Measurements from ENCODE around the gene RIMS4.

RIMS4 gene

DNA sequence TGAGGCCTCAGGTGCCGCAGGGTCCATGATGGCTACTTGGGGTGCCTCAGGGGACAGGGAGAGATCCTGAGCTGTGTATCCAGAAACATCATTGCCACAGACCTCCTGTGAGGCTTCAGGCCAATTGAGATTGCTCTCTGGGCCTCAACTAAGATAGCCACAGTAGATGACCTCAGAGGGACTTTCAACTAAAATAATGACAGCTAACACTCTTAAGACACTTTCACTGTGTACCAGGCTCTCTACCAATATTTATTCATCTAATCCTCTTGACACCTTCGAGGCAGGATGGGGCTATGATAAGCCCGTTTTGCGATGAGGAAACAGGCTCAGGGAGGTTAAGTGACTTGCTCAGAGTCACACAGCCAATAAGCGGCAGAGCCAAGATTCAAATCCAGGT, 10.7 kb downstream of the RIMS4 start:
- intact Hi-C loops (cut with DNase I), result no loop called here
- DNase-seq, result no peak

DNA sequence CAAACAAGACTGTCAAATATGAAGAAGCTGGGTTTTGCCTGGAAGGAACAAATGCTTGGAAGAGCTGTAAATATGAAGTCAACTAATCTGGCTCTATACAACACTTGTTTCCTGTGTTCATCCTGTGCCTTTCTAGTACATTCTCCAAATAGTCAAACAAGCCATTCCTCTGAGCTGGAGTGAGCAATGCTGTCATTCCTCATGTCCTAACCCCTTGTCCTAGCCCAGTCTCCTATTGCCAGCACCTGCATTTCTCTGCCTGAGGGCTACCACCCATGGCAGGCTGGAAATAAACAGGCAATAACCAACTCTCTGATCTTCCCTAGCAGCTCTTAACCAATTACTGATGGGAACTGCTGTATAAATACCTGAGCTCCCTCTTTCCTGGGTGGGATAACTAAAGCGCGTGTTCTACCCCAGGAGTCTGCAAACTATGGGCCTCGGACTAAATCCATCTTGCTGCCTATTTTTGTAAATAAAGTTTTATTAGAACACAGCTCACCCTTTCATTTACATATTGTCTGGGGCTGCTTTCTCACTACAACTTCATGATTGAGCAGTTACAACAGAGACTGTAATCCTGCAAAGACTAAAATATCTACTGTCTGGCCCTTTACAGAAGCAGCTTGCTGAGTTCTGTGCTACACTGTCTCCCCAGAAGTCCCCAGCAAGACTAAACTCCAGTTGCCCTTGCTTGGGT, 13.4 kb downstream of the RIMS4 start:
- intact Hi-C loops (cut with DNase I), result no loop called here
- no peak for DNase-seq

DNA sequence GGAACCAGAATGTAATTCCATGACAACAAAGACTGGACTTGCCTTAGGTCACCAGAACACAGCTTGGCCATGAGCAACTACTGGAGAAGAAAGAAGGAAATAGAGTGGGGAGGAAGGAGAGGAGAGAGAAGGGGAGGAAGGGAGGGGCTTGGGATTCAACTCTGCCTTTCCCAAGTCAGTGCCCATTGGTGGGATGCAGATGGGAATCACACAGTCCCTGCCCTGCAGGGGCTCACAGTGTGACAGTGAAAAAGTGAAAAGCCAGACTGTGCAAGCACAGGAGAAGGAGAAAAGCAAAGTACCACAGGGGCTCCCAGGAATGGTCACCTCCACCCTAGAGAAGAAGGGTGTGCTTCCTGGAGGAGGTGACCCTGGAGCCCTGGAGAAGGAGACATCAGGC, 14.0 kb downstream of the RIMS4 start:
- no peak for DNase-seq
- intact Hi-C loops (cut with DNase I), result no loop called here

DNA sequence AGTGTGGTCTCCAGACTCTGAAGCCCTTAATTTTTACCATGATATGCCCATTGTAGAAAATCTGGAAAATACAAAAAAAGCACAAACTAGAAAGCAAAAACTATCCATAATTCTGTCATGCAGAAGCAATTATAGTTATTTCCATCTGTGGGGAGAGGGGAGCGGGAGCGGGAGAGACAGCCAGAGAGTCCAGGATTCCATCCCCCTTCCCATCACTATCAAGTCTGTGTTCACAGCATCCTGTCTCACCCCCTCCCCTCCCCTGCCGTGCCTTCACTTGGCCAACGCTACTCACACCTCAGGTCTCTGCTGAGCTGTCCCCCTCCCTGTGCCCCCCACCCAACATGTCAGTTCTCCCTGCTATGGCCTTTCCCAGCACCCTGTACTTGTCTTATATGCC, 14.5 kb downstream of the RIMS4 start:
- DNase-seq, result no peak
- intact Hi-C loops (cut with DNase I), result no loop called here

DNA sequence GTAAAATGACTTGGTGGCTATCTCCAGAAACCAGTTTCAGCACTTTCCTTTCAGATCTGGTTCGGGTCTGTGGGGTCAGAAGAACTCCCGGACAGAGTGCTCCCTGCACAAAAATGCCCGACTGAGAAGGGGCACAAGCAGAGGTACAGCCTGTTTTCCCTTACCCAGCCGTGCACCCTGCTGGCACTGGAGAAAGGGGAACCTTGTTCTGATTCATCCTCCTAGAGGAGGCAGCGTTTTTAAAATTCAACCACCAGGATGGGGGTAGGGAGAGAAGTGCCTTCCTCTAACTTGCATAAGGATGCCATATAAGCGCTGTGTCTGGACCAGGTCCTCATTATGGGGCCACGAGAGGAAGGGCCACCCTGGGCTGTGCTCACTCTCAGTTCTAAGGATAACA, 17.6 kb downstream of the RIMS4 start:
- intact Hi-C loops (cut with DNase I), result no loop called here
- DNase-seq, result no peak

DNA sequence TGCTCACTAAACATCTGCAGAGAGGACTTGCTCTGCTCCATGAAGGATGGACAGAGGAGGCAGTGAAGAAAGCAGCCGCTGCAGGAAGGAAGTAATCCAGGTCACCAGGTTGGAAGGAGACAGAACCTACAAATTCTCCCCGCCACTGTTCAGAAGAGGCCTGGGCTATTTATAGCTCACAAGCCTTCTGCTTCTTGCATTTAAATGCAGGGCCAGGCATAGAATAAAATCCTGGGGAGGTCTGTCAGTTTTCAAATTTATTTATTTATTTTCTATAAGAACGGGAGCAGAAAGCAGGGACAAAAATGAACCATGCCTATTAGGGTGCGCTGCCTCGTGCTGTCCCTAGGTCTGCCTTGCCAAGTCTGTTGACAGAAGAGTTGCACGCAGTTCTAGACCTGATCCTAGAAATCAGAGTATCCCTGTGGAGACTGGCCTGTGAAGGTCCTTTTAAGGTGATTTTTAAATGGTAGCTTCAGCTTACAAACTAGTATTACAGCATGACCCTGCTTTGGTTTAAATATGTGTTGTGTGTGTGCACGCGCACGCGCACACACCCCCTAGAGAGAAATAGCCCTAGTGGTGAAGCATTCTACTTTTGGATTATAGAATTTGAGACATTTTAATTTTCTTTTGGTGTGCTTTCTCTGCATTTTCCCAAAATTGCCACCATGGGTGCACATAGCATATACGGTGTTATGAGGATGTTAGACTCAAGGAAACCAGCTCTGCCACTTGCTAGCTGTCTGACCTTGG, 19.5 kb downstream of the RIMS4 start:
- intact Hi-C loops (cut with DNase I), result no loop called here
- no peak for DNase-seq

DNA sequence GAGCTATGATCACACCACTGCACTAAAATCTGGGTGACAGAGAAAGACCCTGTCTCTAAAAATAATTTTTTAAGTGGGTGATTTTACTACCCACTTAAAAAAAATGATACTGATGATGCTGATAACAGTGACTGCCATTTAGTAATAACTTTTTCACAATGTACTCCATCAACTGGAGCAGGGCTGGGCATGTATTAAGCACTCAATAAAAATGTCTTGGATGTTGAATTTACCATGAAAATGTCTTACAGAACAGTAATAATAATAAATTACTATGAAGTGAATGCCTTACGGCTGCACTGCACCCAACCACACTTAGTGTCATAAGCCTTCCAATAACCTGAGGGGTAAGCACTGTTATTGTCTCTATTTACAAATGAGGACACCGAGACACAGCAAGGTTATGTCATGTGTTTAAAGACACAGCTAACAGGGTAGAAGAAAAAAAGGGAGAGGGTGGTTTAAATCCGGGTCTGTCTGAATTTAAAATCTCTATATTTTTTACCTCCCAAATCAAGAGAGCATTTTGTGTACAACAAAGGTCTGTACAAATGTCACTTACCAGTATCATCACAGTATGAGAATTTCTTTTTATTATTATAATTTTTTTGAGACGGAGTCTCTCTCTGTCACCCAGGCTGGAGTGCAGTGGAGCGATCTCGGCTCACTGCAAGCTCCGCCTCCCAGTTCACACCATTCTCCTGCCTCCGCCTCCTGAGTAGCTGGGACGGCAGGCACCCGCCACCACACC, 21.5 kb downstream of the RIMS4 start:
- no peak for DNase-seq
- intact Hi-C loops (cut with DNase I), result no loop called here

DNA sequence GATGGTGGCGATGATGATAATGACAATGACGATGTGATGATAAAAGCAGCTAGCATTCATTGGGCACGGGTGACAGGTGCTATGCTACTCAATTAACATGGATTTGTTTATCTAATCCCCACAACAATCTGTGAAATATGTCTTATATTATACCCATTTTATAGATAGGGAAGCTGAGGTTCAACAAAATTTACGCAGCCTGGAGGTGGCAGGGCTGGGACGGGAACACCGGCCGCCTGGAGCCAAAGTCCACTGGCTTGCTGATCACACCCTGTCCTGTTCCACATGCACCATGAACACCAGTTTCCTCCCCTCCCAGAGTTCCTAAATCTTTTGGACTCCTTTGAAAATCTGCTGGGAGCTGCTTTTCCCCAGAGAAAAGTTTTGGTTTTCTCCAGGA, 23.0 kb downstream of the RIMS4 start:
- no peak for DNase-seq
- intact Hi-C loops (cut with DNase I), result no loop called here

DNA sequence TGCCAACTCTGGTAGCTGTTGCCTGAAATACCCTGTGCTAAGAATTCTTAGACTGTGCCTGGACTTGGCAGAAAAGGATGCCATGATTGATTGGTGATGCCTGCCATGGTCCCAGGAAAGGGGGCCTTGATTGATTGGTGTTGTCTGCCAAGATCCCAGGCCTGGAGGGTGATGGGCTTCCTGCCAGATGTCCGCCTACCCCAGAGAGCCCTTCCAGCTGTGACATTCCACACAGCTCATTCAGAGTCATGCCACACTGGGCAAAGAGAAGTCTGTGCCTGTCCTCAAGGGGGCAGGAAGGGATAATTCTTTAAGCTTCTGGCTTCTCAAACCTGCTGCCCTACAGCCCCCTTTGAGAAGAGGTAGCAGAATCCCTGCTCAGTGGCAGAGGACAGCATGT, 24.6 kb downstream of the RIMS4 start:
- no peak for DNase-seq
- intact Hi-C loops (cut with DNase I), result no loop called here

DNA sequence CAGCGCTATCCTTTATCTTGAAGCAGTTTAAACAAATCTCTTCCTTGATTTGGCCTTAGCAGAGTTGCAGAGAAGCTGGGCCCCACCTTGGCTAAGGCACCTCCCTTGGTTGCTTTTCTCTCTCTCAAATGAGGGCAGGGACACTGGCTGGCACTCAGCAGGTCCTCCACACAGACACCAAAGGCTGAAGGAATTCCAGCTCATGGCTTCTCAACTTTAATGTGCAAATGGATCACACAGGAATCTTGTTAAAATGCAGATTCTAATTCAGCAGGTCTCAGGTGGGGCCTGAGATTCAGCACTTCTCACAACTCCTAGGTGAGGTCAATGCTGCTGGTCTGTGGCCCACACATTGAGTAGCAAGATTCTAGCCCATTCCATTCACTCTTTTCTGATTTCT, 25.7 kb downstream of the RIMS4 start:
- intact Hi-C loops (cut with DNase I), result no loop called here
- no peak for DNase-seq

DNA sequence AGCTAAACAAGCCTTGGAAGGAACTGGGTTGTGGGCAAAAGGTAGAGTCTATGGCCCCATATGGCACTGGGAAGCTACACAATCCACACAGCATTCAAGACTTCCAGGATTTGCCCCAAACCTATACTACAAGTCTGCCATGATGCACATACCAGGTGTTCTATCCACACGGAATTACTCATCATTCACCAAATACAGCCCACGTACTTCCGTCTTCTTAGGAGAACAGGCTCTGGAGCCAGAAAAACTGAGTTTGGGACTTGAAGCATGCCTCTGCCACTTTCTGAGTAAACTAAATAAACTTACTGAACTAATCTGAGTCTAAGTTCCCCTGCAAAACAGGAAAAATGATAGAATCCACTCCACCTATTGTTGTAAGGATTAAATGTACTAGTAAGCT, 28.6 kb downstream of the RIMS4 start:
- DNase-seq, result no peak
- intact Hi-C loops (cut with DNase I), result no loop called here

DNA sequence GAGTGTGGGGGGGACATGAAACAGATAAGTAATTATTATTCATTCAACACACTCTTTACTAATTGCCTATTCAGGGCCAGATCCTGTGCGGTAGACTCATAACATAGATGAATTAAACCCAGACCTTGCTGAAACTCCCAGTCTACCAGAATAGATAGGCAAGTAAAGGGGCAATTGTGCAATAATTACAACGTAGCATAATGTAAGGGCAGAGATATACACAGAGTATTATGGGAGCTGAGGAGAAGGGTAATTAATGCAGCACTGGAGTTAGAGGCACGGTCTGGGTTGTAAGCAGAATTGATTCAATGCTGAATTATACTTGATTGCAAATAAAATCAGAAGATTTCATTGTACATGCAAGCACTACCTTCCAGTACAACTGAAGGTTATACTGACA, 29.2 kb downstream of the RIMS4 start:
- intact Hi-C loops (cut with DNase I), result no loop called here
- no peak for DNase-seq

DNA sequence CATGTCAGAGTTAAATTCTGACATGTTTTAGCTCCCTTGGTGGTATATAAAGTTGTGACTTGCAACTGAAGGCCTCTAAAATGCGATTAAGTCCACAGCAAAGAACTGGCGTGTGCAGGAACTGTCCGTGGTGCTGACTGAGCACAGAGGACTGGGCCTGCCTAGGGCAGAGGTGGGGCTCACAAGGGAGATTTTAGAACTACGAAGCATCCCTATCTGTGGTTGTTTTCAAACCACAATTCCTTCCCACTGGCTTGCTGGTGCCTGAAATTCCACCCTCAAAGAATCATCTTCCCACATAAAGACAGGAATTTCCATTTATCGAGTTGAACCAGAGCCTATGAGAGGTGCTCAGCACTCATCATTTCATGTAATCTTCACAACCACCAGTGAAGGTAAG, 30.1 kb downstream of the RIMS4 start:
- intact Hi-C loops (cut with DNase I), result no loop called here

DNA sequence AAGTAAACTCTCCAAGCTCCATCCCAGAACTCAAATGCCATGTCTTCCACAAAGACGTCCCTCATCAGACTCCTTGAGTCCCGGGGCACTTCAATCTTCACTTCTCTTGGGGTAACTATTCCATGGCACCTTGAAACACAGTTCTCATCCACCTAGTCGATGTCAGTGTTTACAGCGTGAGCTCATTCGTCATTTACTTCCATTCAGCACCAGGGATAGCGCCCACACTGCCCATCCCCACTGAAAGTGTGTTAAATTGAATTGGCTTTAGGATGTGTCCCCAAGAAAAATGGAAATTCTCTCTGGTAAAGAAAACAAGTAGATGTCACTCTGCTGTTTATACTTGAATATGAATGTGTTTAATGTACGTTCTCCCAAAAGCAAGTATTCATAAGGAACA, 33.4 kb downstream of the RIMS4 start:
- intact Hi-C loops (cut with DNase I), result no loop called here
- DNase-seq, result no peak

More for the DNA sequence above, 30.1 kb downstream of the RIMS4 start:
- no peak for DNase-seq

DNA sequence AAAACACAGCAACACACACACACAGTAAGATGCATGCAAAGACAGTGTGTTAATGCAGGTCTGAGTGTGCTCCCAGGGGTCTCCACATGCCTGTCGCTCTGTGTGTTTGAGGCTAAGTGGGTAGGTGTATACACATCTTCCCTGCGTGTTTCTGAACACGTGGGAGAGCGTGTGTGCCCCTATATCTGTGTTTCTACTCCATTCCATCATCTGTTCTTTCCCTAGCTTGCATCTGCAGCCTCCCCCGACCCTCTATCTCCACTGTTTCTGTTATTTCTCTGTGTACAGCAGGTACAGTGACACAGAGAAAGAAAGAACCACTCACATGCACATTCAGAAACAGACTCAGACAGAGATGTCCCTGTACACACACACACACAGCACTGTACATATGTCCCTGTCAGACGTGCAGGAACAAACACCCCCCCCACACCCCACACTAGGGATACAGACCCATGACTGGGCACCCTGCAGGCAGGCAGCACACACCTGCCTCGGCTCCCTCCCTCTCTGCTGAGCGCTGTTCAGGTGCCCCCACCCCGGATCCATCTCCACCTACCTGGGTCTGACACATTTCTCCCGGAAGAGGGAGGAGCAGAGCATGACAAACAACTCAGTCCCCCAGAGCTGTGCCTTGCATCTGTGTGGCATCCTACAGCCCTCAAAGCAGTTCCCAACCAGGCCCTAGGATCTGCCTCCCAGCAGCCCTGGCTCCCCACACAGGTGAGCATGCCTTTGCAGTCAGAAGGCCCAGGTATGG, 37.1 kb downstream of the RIMS4 start:
- DNase-seq, result no peak
- intact Hi-C loops (cut with DNase I), result no loop called here

DNA sequence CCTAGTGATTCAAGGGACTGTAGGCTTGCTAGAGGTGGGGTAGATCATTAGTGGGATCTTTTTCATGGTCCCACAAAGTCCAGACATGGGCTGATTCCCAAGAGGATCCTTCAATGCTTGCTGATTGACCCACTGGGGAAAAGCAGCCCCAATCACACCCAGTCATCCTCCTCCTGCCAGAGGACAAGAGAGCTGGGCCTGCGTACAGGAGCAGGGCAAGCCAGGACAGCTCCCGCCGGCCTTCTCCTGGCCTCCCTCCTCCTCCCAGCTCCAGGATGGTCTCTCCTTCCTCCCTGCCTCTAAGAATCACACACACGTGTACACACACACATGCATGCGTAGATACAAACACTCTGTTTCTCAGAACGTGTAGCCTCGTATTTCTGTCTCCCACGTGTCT, 37.7 kb downstream of the RIMS4 start:
- DNase-seq, result no peak
- intact Hi-C loops (cut with DNase I), result no loop called here

DNA sequence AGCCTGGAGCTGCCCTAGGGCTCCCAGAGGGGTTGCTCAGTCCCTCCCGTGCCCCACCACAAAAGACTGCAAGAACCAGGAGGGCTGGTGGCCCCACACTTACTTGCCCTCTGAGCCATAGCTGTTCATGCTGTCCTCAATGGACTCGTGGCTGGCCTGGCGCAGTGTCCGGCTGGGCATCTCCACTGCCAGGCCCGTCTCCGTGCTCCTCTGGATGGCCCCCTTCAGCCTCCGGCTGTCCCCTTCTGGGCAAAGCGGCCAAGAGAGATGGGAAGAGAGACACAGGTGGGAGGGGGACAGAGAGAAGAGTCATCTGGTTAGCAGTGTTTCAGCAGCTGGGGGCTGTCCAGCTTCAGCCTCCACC, 39.2 kb downstream of the RIMS4 start:
- no peak for DNase-seq
- intact Hi-C loops (cut with DNase I), result no loop called here

DNA sequence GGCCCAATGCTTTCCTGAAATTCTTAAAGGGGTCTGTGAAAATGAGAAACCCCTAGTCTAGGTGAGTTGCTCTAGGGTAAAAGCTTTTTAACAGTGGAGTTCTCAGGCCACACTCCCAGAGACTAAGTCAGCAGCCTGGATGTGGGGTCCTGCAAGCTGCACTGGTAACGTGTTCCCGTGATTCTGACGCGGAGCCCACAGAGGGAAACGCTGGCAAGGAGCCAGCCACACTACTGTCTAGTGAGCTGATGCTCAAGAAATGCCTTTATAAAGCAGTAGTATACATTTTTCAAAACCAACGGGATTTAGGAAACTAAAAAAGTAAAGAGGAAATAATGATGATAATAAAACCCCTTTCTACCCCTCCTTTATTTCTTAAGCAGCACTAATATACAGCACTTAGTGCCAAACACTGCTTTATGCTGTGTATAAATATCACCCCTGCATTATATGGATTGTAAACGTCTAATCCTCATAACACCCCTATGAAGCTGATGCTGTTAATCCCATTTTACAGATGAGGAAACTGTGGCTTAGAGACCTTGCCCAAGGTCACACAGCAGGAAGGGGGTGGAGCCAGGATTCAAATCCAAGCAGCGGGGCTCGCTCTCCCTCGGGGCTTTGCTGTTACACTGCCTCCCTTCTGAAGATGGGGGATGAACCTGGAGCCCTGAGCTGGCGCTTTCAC, 39.7 kb downstream of the RIMS4 start:
- DNase-seq, result peak in 4 of 10 donors; percentile 27 to 85 (median 80)

DNA sequence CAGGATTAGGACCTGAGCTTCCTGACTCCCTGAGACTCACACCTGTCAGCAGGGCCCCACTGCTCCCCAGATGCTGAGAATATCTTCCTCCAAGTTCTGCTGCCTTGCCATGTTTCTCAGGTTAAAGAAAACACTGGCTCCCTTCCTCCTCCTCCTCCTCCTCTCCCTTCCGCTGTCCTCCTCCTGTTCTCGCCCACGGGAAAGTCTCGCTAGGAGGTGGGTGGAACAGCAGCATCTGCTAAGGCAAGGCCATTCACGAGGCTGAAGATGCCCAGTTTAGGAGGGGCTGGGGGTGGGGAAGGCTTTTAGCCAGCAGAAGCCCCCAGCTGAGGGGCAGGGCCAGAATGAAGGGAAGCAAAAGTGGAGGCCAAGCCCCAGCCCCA, 40.9 kb downstream of the RIMS4 start:
- intact Hi-C loops (cut with DNase I), result no loop called here
- peak in 3 of 10 donors; percentile 34 to 92 (median 77) for DNase-seq

More for the DNA sequence above, 39.7 kb downstream of the RIMS4 start:
- intact Hi-C loops (cut with DNase I), result no loop called here

DNA sequence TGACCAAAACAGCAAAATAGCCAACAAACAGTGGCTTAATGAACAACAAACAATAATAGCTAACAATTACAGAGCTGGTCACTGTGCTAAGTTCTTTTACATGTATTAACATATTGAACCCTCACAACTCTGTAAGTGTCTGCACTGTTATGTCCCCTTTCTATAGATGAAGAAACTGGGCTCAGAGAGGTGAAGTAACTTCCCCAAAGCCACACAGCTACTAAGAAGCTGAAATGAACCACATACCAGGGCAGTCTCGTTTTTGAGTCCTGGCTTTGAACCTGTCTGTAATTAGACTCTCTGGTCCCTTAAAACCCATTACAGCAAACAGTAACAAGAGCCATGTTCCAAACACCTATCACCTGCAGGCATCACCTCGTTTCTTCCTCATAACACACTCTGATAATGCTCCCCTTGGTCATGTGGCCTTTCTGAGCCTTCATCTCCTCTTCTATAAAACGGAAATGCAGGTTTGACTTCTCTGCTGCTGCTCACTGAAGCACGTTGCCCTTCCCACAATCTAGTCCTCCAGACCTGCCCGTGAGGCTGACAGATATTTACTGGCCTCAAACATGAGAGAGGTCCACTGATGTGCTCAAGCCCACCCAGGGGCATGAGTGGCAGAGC, 41.4 kb downstream of the RIMS4 start:
- no peak for DNase-seq
- intact Hi-C loops (cut with DNase I), result no loop called here
